Effector memory CD4-positive, alpha-beta T cell (primary cell): ENCODE data around the gene PHIP.
"Not testable (repeated sequence)": the region's sequence is repeated elsewhere in the genome, so short reads cannot be mapped to it uniquely, and the experiment has no call there.

Experiments
- DNase-seq, 3 donors: peaks; one replicate each; pipeline ENCODE4 v3.0.0-alpha.2; 2020
- H3K27ac ChIP-seq: 2 replicates; pipeline ENCODE4 v1.7.0; 2013; ENCODE audit warnings: mild to moderate bottlenecking, low read length, moderate library complexity; ENCODE audit not compliant: insufficient read depth, poor library complexity, severe bottlenecking
- H3K27me3 ChIP-seq: replicated peaks from 2 replicates; pipeline ENCODE4 v1.7.0; 2013; ENCODE audit warnings: mild to moderate bottlenecking, low read length; ENCODE audit not compliant: insufficient read depth, control insufficient read depth, poor library complexity, severe bottlenecking
- H3K36me3 ChIP-seq: 2 replicates; pipeline ENCODE4 v1.7.0; 2013; ENCODE audit warnings: mild to moderate bottlenecking, low read length, moderate library complexity; ENCODE audit not compliant: control insufficient read depth, insufficient read depth
- H3K4me1 ChIP-seq: 2 replicates; pipeline ENCODE4 v1.7.0; 2013; ENCODE audit warnings: low read length, mild to moderate bottlenecking; ENCODE audit not compliant: control insufficient read depth, insufficient read depth, poor library complexity, severe bottlenecking
- H3K4me3 ChIP-seq: 2 replicates; pipeline ENCODE4 v1.7.0; 2013; ENCODE audit warnings: low read length, low read depth, mild to moderate bottlenecking; ENCODE audit not compliant: insufficient read depth, poor library complexity, severe bottlenecking
- H3K9me3 ChIP-seq: 2 replicates; pipeline ENCODE4 v1.7.0; 2013; ENCODE audit warnings: mild to moderate bottlenecking, low read length, moderate library complexity; ENCODE audit not compliant: control insufficient read depth

PHIP gene

GRCh38 chr6:78953798-78954197 lies 124.3 kb downstream of the PHIP start:
- Histone ChIP-seq H3K27me3 (no peaks in the 10 kb centered on the region), H3K9me3 (peaks cover 4% of the 10 kb centered on the region), H3K4me1 (no peaks in the 10 kb centered on the region), H3K4me3 (no peak overlapping the region), H3K36me3 (peaks cover 86% of the 10 kb centered on the region), H3K27ac (no peak overlapping the region)
- no peak for DNase-seq

GRCh38 chr6:78952362-78952761 lies 125.7 kb downstream of the PHIP start:
- Histone ChIP-seq H3K4me1 (no peaks in the 10 kb centered on the region), H3K4me3 (no peak overlapping the region), H3K9me3 (peaks cover 4% of the 10 kb centered on the region), H3K27ac (no peak overlapping the region), H3K36me3 (peaks cover 87% of the 10 kb centered on the region), H3K27me3 (no peaks in the 10 kb centered on the region)
- DNase-seq, result no peak

- Histone ChIP-seq H3K27me3 (no peaks in the 10 kb centered on the region), H3K27ac (no peak overlapping the region), H3K4me1 (no peaks in the 10 kb centered on the region), H3K9me3 (peaks cover 4% of the 10 kb centered on the region), H3K4me3 (no peak overlapping the region), H3K36me3 (peaks cover 95% of the 10 kb centered on the region)
- DNase-seq, result no peak
Observed at GRCh38 chr6:78948785-78949184, 129.3 kb downstream of the PHIP start.

- peaks cover 4% of the 10 kb centered on the region for H3K9me3 ChIP-seq
- no peaks in the 10 kb centered on the region for H3K4me1 ChIP-seq
- H3K36me3 ChIP-seq, result peaks cover 92% of the 10 kb centered on the region
- DNase-seq, result no peak
- H3K27ac ChIP-seq, result no peak overlapping the region
- H3K4me3 ChIP-seq, result no peak overlapping the region
- no peaks in the 10 kb centered on the region for H3K27me3 ChIP-seq
Observed at GRCh38 chr6:78947962-78948361, 130.1 kb downstream of the PHIP start.

- H3K4me1 ChIP-seq, result no peaks in the 10 kb centered on the region
- H3K27ac ChIP-seq, result no peak overlapping the region
- peaks cover 91% of the 10 kb centered on the region for H3K36me3 ChIP-seq
- H3K27me3 ChIP-seq, result no peaks in the 10 kb centered on the region
- no peak overlapping the region for H3K4me3 ChIP-seq
- peaks cover 4% of the 10 kb centered on the region for H3K9me3 ChIP-seq
- no peak for DNase-seq
Observed at GRCh38 chr6:78947529-78947928, 130.5 kb downstream of the PHIP start.

- DNase-seq, result no peak
- Histone ChIP-seq H3K4me1 (no peaks in the 10 kb centered on the region), H3K27ac (no peak overlapping the region), H3K36me3 (peaks cover 64% of the 10 kb centered on the region), H3K4me3 (no peak overlapping the region), H3K9me3 (no peaks in the 10 kb centered on the region), H3K27me3 (no peaks in the 10 kb centered on the region)
Observed at GRCh38 chr6:78942446-78942845, 135.6 kb downstream of the PHIP start.

GRCh38 chr6:78936515-78936914 lies 141.5 kb downstream of the PHIP start:
- DNase-seq, result no peak
- Histone ChIP-seq H3K4me1 (no peaks in the 10 kb centered on the region), H3K4me3 (no peak overlapping the region), H3K9me3 (no peaks in the 10 kb centered on the region), H3K36me3 (peaks cover 17% of the 10 kb centered on the region), H3K27ac (no peak overlapping the region), H3K27me3 (no peaks in the 10 kb centered on the region)

- H3K27ac ChIP-seq, result no peak overlapping the region
- no peaks in the 10 kb centered on the region for H3K4me1 ChIP-seq
- peaks cover 7% of the 10 kb centered on the region for H3K36me3 ChIP-seq
- H3K4me3 ChIP-seq, result no peak overlapping the region
- H3K27me3 ChIP-seq, result no peaks in the 10 kb centered on the region
- no peaks in the 10 kb centered on the region for H3K9me3 ChIP-seq
- DNase-seq, result no peak
Observed at GRCh38 chr6:78935553-78935952, 142.5 kb downstream of the PHIP start.

- H3K27me3 ChIP-seq, result no peaks in the 10 kb centered on the region
- no peaks in the 10 kb centered on the region for H3K4me1 ChIP-seq
- no peaks in the 10 kb centered on the region for H3K9me3 ChIP-seq
- no peaks in the 10 kb centered on the region for H3K36me3 ChIP-seq
- no peak overlapping the region for H3K4me3 ChIP-seq
- H3K27ac ChIP-seq, result no peak overlapping the region
- DNase-seq, result no peak
Observed at GRCh38 chr6:78925317-78925716, 152.7 kb downstream of the PHIP start.

GRCh38 chr6:78921168-78921567 lies 156.9 kb downstream of the PHIP start:
- H3K27ac ChIP-seq, H3K4me3 ChIP-seq, H3K36me3 ChIP-seq, H3K27me3 ChIP-seq, H3K9me3 ChIP-seq, H3K4me1 ChIP-seq, DNase-seq: not testable (repeated sequence)

- H3K27me3 ChIP-seq, result no peaks in the 10 kb centered on the region
- H3K9me3 ChIP-seq, result no peaks in the 10 kb centered on the region
- H3K4me1 ChIP-seq, result no peaks in the 10 kb centered on the region
- H3K36me3 ChIP-seq, result no peaks in the 10 kb centered on the region
- H3K4me3 ChIP-seq, result no peak overlapping the region
- no peak overlapping the region for H3K27ac ChIP-seq
- DNase-seq, result no peak
Observed at GRCh38 chr6:78917788-78918187, 160.3 kb downstream of the PHIP start.
